K562 (cell line): ENCODE measurements around the gene ADAR. TPM values are rescaled to one million over a fixed set of nuclear protein-coding genes. Genes with fewer than 3 reads are reported as not detected.

Experiments used
- ATAC-seq: fragments of 200-7000 bp; cut with Tn5 transposase; 3 replicates; pipeline ENCODE4 v1.9.1; 2020; ENCODE audit warnings: moderate library complexity
- BruUV-seq: library from RNA; stranded (reverse); fragments of 400-500 nt; replicated peaks from 2 replicates; lab custom pipeline; 2021; lab: Mats Ljungman, UMichigan
- CTCF ChIA-PET: fragments of 300-600 bp; formaldehyde crosslinking; extraction: SDS; loops from one replicate; lab custom pipeline; 2021; ENCODE audit warnings: low intra/inter-chr PET ratio; lab: Yijun Ruan, JAX
- POLR2A ChIA-PET: fragments of 300-600, 350-650 bp; sonication (Branson Sonifier 250); formaldehyde crosslinking; extraction: SDS; loops from one replicate; lab custom pipeline; 2021; ENCODE audit warnings: antibody characterized with exemption, inconsistent platforms; lab: Yijun Ruan, JAX
- DNase-seq, 4 experiments: peaks; one replicate each; pipeline versions ENCODE4 v3.0.0 to v3.0.0-alpha.2; 2011 to 2018; ENCODE audit warnings: low spot score in 3 of 4, mixed read lengths in 3 of 4; ENCODE audit errors: extremely low read depth in 1 of 4
- FAIRE-seq: peaks from 2 replicates; lab custom pipeline; 2011; peaks lifted over from hg19 to GRCh38; lab: Jason Lieb, UNC
- H2AFZ ChIP-seq: 2 replicates; pipeline ENCODE4 v1.6.0; 2011; ENCODE audit warnings: low read depth, low read length, control low read depth, inconsistent platforms
- H3K27ac ChIP-seq: fragments of 200-600 bp; 3 replicates; pipeline ENCODE4 v1.8.0; 2011; ENCODE audit warnings: low read depth, mild to moderate bottlenecking, control low read depth, inconsistent platforms, low read length, moderate library complexity, mixed read lengths; ENCODE audit errors: extremely low read depth
- H3K27me3 ChIP-seq, 2 experiments: fragments of 300-600 bp in 1 of 2; 2 replicates in 1 of 2; 3 replicates in 1 of 2; pipeline versions ENCODE4 v1.6.0 to v1.8.0; 2011; ENCODE audit warnings: inconsistent platforms in 2 of 2, low read length in 2 of 2, mild to moderate bottlenecking in 1 of 2, mixed read lengths in 1 of 2, moderate library complexity in 1 of 2; ENCODE audit not compliant: control insufficient read depth in 2 of 2, insufficient read depth in 2 of 2
- H3K36me3 ChIP-seq: fragments of 300-600 bp; 3 replicates; pipeline ENCODE4 v1.8.0; 2011; ENCODE audit warnings: mild to moderate bottlenecking, low read length, inconsistent platforms; ENCODE audit not compliant: control insufficient read depth, insufficient read depth
- H3K4me1 ChIP-seq, 2 experiments: fragments of 200-600 bp in 1 of 2; replicated peaks in 1 of 2; 2 replicates in 1 of 2; 3 replicates in 1 of 2; pipeline versions ENCODE4 v1.5.1 to v1.8.0; 2011; ENCODE audit warnings: inconsistent platforms in 2 of 2, low read length in 2 of 2, mild to moderate bottlenecking in 1 of 2, mixed read lengths in 1 of 2, moderate library complexity in 1 of 2; ENCODE audit not compliant: control insufficient read depth in 2 of 2, insufficient read depth in 2 of 2
- H3K4me2 ChIP-seq: 2 replicates; pipeline ENCODE4 v1.6.1; 2011; ENCODE audit warnings: low read length, control low read depth, inconsistent platforms, mixed read lengths; ENCODE audit not compliant: insufficient read depth
- H3K4me3 ChIP-seq: fragments of 200-600 bp; sonication (generic), shearing (Covaris generic); 2 replicates; pipeline ENCODE4 v1.5.1; 2016; ENCODE audit warnings: control low read depth, inconsistent platforms
- H3K79me2 ChIP-seq: fragments of 200-600 bp; 3 replicates; pipeline ENCODE4 v1.8.0; 2011; ENCODE audit warnings: low read length, inconsistent platforms; ENCODE audit not compliant: control insufficient read depth, insufficient read depth
- H3K9ac ChIP-seq, 2 experiments: 2 replicates each; pipeline versions ENCODE4 v1.6.0 to v1.6.1; 2011; ENCODE audit warnings: low read depth in 2 of 2, low read length in 2 of 2, control low read depth in 1 of 2, inconsistent platforms in 1 of 2, mild to moderate bottlenecking in 1 of 2, mixed read lengths in 1 of 2; ENCODE audit not compliant: insufficient read depth in 1 of 2
- H3K9me1 ChIP-seq: one replicate; pipeline ENCODE4 v1.6.0; 2011; ENCODE audit warnings: inconsistent platforms, mild to moderate bottlenecking, low read length, moderate library complexity; ENCODE audit not compliant: control insufficient read depth, insufficient read depth
- H3K9me3 ChIP-seq: replicated peaks from 2 replicates; pipeline ENCODE4 v1.5.1; 2011; ENCODE audit warnings: low read depth, low read length, inconsistent platforms; ENCODE audit not compliant: control insufficient read depth, insufficient read depth
- H4K20me1 ChIP-seq: replicated peaks from 2 replicates; pipeline ENCODE4 v1.6.1; 2011; ENCODE audit warnings: low read length, inconsistent platforms, mixed read lengths; ENCODE audit not compliant: control insufficient read depth, insufficient read depth
- C11orf30 ChIP-seq: fragments of 450-650 bp; IDR thresholded peaks from 2 replicates; pipeline ENCODE4 v1.6.1; 2016; ENCODE audit warnings: low read depth, mild to moderate bottlenecking
- ELF1 ChIP-seq: fragments of 200-800 bp; sonication (Bioruptor generic); IDR thresholded peaks from 2 replicates; pipeline ENCODE4 v1.6.1; 2016; ENCODE audit warnings: missing genetic modification characterization, missing compliant biosample characterization
- HCFC1 ChIP-seq: IDR thresholded peaks from 2 replicates; pipeline ENCODE4 v1.6.1; 2012; ENCODE audit warnings: low read depth, low read length, improper control_type of control experiment
- NFIC ChIP-seq: fragments of 450-650 bp; IDR thresholded peaks from 2 replicates; pipeline ENCODE4 v1.6.1; 2017; ENCODE audit warnings: mild to moderate bottlenecking, inconsistent platforms
- SETDB1 ChIP-seq: IDR thresholded peaks from one replicate; pipeline ENCODE4 v1.6.1; 2012; ENCODE audit warnings: low read length, control low read depth, inconsistent platforms
- U2AF2 ChIP-seq: fragments of 200-400 bp; formaldehyde crosslinking; optimal IDR thresholded peaks from 2 replicates; pipeline ENCODE3; 2017; ENCODE audit warnings: low read depth, mild to moderate bottlenecking, low read length
- ZNF316 ChIP-seq: fragments of 450-650 bp; IDR thresholded peaks from 2 replicates; pipeline ENCODE4 v1.6.1; 2016
- WGBS: fragments of 100-300 bp; shearing (Covaris generic); methylation state at CpG from one replicate; pipeline ENCODE4 v1.1.6; 2016; ENCODE audit warnings: low coverage, mixed read lengths; ENCODE audit not compliant: insufficient coverage; ENCODE audit errors: missing lambda C conversion rate; 5-methylcytosine and 5-hydroxymethylcytosine counted together
- in situ Hi-C: fragments of 300-500 bp; cut with MboI; formaldehyde crosslinking; loops from 4 replicates; pipeline ENCODE4 v1.15.0; 2018; ENCODE audit warnings: inconsistent platforms, mixed read lengths
- intact Hi-C: fragments of 100-400 bp; cut with micrococcal nuclease; formaldehyde crosslinking; loops from 2 replicates; pipeline ENCODE4 v1.14.2; 2022
- polyA plus RNA-seq, 8 experiments: library from polyadenylated mRNA; depleted of rRNA in 4 of 8; stranded (reverse) in 5 of 8; unstranded in 3 of 8; fragments of >200 nt; fragmentation: Nextera tagmentation in 2 of 8; fragmentation: Illumina TruSeq in 1 of 8; extraction: Ambion mirVana in 2 of 8; extraction: Trizol in 1 of 8; gene quantifications; 2 replicates each; pipeline versions ENCODE4 v1.2.1 to v1.2.3, GENCODE V29; 2011 to 2014; ENCODE audit warnings: inconsistent platforms in 1 of 8, missing spikeins in 1 of 8
- total RNA-seq, 7 experiments: library from RNA; depleted of rRNA in 6 of 7; stranded (reverse); fragments of >200 nt in 6 of 7; fragmentation: Illumina TruSeq in 2 of 7; extraction: Trizol in 2 of 7; gene quantifications; 2 replicates each; pipeline versions ENCODE4 v1.2.1 to v1.2.3, GENCODE V29; 2011 to 2021; ENCODE audit warnings: low replicate concordance in 1 of 7
- TF ChIP-seq, protein P1 (sequence below): fragments of 450-650 bp; conservative IDR thresholded peaks from 2 replicates; pipeline ENCODE4 v1.6.1; 2016; ENCODE audit warnings: missing genetic modification characterization, low read depth, mild to moderate bottlenecking, control low read depth, missing compliant biosample characterization
- TF ChIP-seq, protein P2 (sequence below): fragments of 250-450 bp; sonication (Bioruptor Pico); IDR thresholded peaks from 2 replicates; pipeline ENCODE4 v1.5.0; 2020; ENCODE audit warnings: mild to moderate bottlenecking, borderline replicate concordance

The ADAR gene
- total and polyA plus RNA-seq, 9 of the 15 experiments (the other 6 are each of a cell fraction or from before 2014, with no cell fraction given) = 30.1 to 123 (median 60.2) TPM

- in situ Hi-C loops = no loop called here
- FAIRE-seq = no peak
Measured at GRCh38 chr1:154583773-154584172, 24.2 kb downstream of the ADAR start.

DNA sequence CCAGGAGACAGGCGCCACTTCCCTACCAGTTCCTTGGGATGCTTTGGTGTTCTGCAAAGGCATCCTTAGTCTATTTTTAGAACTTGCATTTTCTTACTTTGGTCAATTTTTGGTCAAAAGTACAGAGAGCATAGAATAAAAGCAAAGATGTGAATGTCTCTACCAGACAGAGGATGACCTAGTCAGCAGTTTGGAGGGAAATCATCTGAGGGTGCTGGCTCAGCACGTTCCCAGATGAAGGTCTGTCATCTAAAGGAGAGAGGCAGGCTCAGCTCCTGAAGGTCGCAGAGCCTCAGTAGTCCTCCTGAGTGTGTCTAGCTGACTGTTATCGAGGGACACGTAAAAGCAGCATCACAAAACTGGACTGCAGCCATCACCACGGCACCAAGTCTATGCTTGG lies 25.1 kb downstream of the ADAR start:
- Histone ChIP-seq H3K36me3 (peaks cover 81% of the 10 kb centered on the region), H3K4me1 (no peaks in the 10 kb centered on the region), H4K20me1 (peaks cover 3% of the 10 kb centered on the region; the same call in 1 of the 2 replicates), H3K4me2 (no peak overlapping the region), H2AFZ (no peak overlapping the region), H3K27ac (no peak overlapping the region), H3K79me2 (no peaks in the 10 kb centered on the region), H3K4me3 (no peak overlapping the region), H3K9ac (no peak overlapping the region), H3K27me3 (no peaks in the 10 kb centered on the region), H3K9me1 (peaks cover 6% of the 10 kb centered on the region), H3K9me3 (no peaks in the 10 kb centered on the region)
- ChIA-PET POLR2A (no interaction called here), CTCF (no interaction called here)
- WGBS = 86% methylated on average over 6 of the region's 6 CpGs
- DNase-seq = no peak
- in situ Hi-C loops (no loop called here), intact Hi-C loops (no loop called here)
- no peak for ATAC-seq
- no peak for FAIRE-seq
- no TSS peak for BruUV-seq
- TF ChIP-seq ELF1 (tag) (no peak), C11orf30 (0 out of 2 replicates have a peak, but pooled peaks have one; percentile 30), SETDB1 (no peak), ZNF316 (peak; percentile 54), HCFC1 (no peak)
- TF ChIP-seq, protein P1, sequence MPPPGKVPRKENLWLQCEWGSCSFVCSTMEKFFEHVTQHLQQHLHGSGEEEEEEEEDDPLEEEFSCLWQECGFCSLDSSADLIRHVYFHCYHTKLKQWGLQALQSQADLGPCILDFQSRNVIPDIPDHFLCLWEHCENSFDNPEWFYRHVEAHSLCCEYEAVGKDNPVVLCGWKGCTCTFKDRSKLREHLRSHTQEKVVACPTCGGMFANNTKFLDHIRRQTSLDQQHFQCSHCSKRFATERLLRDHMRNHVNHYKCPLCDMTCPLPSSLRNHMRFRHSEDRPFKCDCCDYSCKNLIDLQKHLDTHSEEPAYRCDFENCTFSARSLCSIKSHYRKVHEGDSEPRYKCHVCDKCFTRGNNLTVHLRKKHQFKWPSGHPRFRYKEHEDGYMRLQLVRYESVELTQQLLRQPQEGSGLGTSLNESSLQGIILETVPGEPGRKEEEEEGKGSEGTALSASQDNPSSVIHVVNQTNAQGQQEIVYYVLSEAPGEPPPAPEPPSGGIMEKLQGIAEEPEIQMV (tag) = no peak
- TF ChIP-seq, protein P2, sequence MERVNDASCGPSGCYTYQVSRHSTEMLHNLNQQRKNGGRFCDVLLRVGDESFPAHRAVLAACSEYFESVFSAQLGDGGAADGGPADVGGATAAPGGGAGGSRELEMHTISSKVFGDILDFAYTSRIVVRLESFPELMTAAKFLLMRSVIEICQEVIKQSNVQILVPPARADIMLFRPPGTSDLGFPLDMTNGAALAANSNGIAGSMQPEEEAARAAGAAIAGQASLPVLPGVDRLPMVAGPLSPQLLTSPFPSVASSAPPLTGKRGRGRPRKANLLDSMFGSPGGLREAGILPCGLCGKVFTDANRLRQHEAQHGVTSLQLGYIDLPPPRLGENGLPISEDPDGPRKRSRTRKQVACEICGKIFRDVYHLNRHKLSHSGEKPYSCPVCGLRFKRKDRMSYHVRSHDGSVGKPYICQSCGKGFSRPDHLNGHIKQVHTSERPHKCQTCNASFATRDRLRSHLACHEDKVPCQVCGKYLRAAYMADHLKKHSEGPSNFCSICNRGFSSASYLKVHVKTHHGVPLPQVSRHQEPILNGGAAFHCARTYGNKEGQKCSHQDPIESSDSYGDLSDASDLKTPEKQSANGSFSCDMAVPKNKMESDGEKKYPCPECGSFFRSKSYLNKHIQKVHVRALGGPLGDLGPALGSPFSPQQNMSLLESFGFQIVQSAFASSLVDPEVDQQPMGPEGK (CRISPR knock-in tag) = no peak

More at GRCh38 chr1:154583773-154584172, 24.2 kb downstream of the ADAR start:
- Histone ChIP-seq H2AFZ (no peak overlapping the region), H3K9me1 (peaks cover 3% of the 10 kb centered on the region), H3K9me3 (no peaks in the 10 kb centered on the region), H3K36me3 (peaks cover 84% of the 10 kb centered on the region), H3K4me2 (no peak overlapping the region), H3K27ac (no peak overlapping the region), H3K27me3 (no peaks in the 10 kb centered on the region), H4K20me1 (peaks cover 3% of the 10 kb centered on the region; the same call in 1 of the 2 replicates), H3K4me1 (no peaks in the 10 kb centered on the region), H3K79me2 (no peaks in the 10 kb centered on the region), H3K9ac (no peak overlapping the region), H3K4me3 (no peak overlapping the region)
- intact Hi-C loops = no loop called here
- BruUV-seq = no TSS peak
- peak; percentile 35 for TF ChIP-seq NFIC
- no peak for TF ChIP-seq U2AF2
- no peak for DNase-seq
- no peak for ATAC-seq
- ChIA-PET CTCF (no interaction called here), POLR2A (no interaction called here)
- 77% methylated on average over 8 of the region's 9 CpGs for WGBS
